H1 (cell line): ENCODE measurements around the gene RIN3. TPM values are rescaled to one million over a fixed set of nuclear protein-coding genes. Genes with fewer than 3 reads are reported as not detected.

ENCODE experiments used
- CTCF ChIA-PET: fragments of 300-600 bp; sonication (Branson Sonifier 250); formaldehyde crosslinking; loops from one replicate; lab custom pipeline; 2021; ENCODE audit not compliant: partially characterized antibody; lab: Charles Lee
- POLR2A ChIA-PET: fragments of 300-600 bp; sonication (Branson Sonifier 250); formaldehyde crosslinking; loops from one replicate; lab custom pipeline; 2021; ENCODE audit warnings: inconsistent platforms; ENCODE audit not compliant: partially characterized antibody; lab: Charles Lee
- DNase-seq, 2 experiments: peaks; one replicate each; pipeline versions ENCODE4 v3.0.0 to v3.0.0-alpha.2; 2010 to 2022; ENCODE audit warnings: low spot score in 2 of 2, low read depth in 1 of 2, mixed read lengths in 1 of 2
- FAIRE-seq: peaks from 2 replicates; lab custom pipeline; 2011; peaks lifted over from hg19 to GRCh38; lab: Jason Lieb, UNC
- H2AFZ ChIP-seq: 2 replicates; pipeline ENCODE4 v1.8.1; 2012; ENCODE audit warnings: low read length, inconsistent platforms
- H2AK5ac ChIP-seq: 2 replicates; pipeline ENCODE4 v1.6.1; 2013; ENCODE audit warnings: low read depth, low read length
- H2BK120ac ChIP-seq: replicated peaks from 2 replicates; pipeline ENCODE3; 2013; ENCODE audit warnings: low read depth, low read length, inconsistent platforms
- H2BK12ac ChIP-seq: 2 replicates; pipeline ENCODE4 v1.6.1; 2013; ENCODE audit warnings: low read depth, low read length
- H2BK15ac ChIP-seq: 2 replicates; pipeline ENCODE4 v1.6.1; 2013; ENCODE audit warnings: low read length
- H2BK20ac ChIP-seq: 2 replicates; pipeline ENCODE4 v1.6.1; 2013; ENCODE audit warnings: low read length
- H2BK5ac ChIP-seq: 2 replicates; pipeline ENCODE4 v1.6.1; 2013; ENCODE audit warnings: low read depth, low read length
- H3K14ac ChIP-seq: 2 replicates; pipeline ENCODE4 v1.6.1; 2013; ENCODE audit warnings: inconsistent platforms; ENCODE audit not compliant: insufficient read length
- H3K18ac ChIP-seq: 2 replicates; pipeline ENCODE4 v1.6.1; 2013; ENCODE audit warnings: low read length; ENCODE audit errors: extremely low read depth
- H3K23ac ChIP-seq: 2 replicates; pipeline ENCODE4 v1.6.1; 2013; ENCODE audit warnings: inconsistent platforms; ENCODE audit not compliant: insufficient read length
- H3K23me2 ChIP-seq: 2 replicates; pipeline ENCODE4 v1.6.1; 2013; ENCODE audit warnings: low read depth, low read length
- H3K27ac ChIP-seq: 2 replicates; pipeline ENCODE4 v1.6.1; 2011; ENCODE audit warnings: low read depth, low read length, inconsistent platforms
- H3K27me3 ChIP-seq, 4 experiments: replicated peaks in 1 of 4; 1 replicate in 1 of 4; 2 replicates in 3 of 4; pipeline versions ENCODE4 v1.6.1 to v1.8.1; 2011 to 2013; ENCODE audit warnings: low read length in 3 of 4, mild to moderate bottlenecking in 3 of 4, inconsistent platforms in 2 of 4, mixed read lengths in 2 of 4, moderate library complexity in 1 of 4; ENCODE audit not compliant: control insufficient read depth in 3 of 4, insufficient read depth in 3 of 4; ENCODE audit errors: extremely low read depth in 1 of 4
- H3K36me3 ChIP-seq, 4 experiments: 2 replicates each; pipeline versions ENCODE4 v1.6.1 to v1.8.1; 2011 to 2013; ENCODE audit warnings: mild to moderate bottlenecking in 4 of 4, low read length in 3 of 4, moderate library complexity in 2 of 4, control low read depth in 1 of 4, inconsistent platforms in 1 of 4; ENCODE audit not compliant: insufficient read depth in 4 of 4, control insufficient read depth in 2 of 4
- H3K4ac ChIP-seq: replicated peaks from 2 replicates; pipeline ENCODE3; 2013; ENCODE audit warnings: low read length, low read depth, mixed read lengths, inconsistent platforms; ENCODE audit not compliant: insufficient read length
- H3K4me1 ChIP-seq, 4 experiments: replicated peaks in 1 of 4; 1 replicate in 1 of 4; 2 replicates in 3 of 4; pipeline versions ENCODE4 v1.6.1 to v1.8.1; 2011 to 2013; ENCODE audit warnings: low read length in 3 of 4, inconsistent platforms in 2 of 4, mixed read lengths in 1 of 4; ENCODE audit not compliant: insufficient read depth in 4 of 4, control insufficient read depth in 3 of 4
- H3K4me2 ChIP-seq, 2 experiments: 2 replicates each; pipeline versions ENCODE4 v1.6.1 to v1.8.1; 2011 to 2013; ENCODE audit warnings: low read depth in 2 of 2, low read length in 2 of 2, control low read depth in 1 of 2, inconsistent platforms in 1 of 2, mild to moderate bottlenecking in 1 of 2; ENCODE audit not compliant: insufficient read depth in 1 of 2
- H3K4me3 ChIP-seq, 4 experiments: fragments of 200-600, 300-600 bp in 1 of 4; sonication (generic), shearing (Covaris generic), sonication (Bioruptor Twin) in 1 of 4; 2 replicates each; pipeline versions ENCODE4 v1.5.1 to v1.8.1; 2011 to 2016; ENCODE audit warnings: low read length in 4 of 4, low read depth in 3 of 4, control low read depth in 2 of 4, inconsistent platforms in 2 of 4, mild to moderate bottlenecking in 2 of 4, mixed read lengths in 1 of 4, moderate library complexity in 1 of 4; ENCODE audit not compliant: insufficient read depth in 2 of 4; ENCODE audit errors: extremely low read depth in 1 of 4
- H3K56ac ChIP-seq: replicated peaks from 2 replicates; pipeline ENCODE3; 2013; ENCODE audit warnings: low read depth, mild to moderate bottlenecking, mixed read lengths, low read length, inconsistent platforms; ENCODE audit not compliant: insufficient read length
- H3K79me1 ChIP-seq: 2 replicates; pipeline ENCODE4 v1.6.1; 2013; ENCODE audit warnings: low read depth, low read length, control low read depth
- H3K79me2 ChIP-seq, 2 experiments: 2 replicates each; pipeline versions ENCODE4 v1.6.1 to v1.8.1; 2012 to 2013; ENCODE audit warnings: low read length in 2 of 2, mild to moderate bottlenecking in 2 of 2, inconsistent platforms in 1 of 2; ENCODE audit not compliant: insufficient read depth in 2 of 2, control insufficient read depth in 1 of 2
- H3K9ac ChIP-seq, 4 experiments: replicated peaks in 1 of 4; 1 replicate in 1 of 4; 2 replicates in 3 of 4; pipeline versions ENCODE4 v1.6.1 to v1.8.1; 2011 to 2013; ENCODE audit warnings: low read depth in 3 of 4, low read length in 3 of 4, control low read depth in 2 of 4, mild to moderate bottlenecking in 2 of 4, moderate library complexity in 2 of 4, inconsistent platforms in 1 of 4; ENCODE audit errors: extremely low read depth in 1 of 4
- H3K9me3 ChIP-seq, 2 experiments: 2 replicates each; pipeline versions ENCODE4 v1.6.1 to v1.8.1; 2012 to 2013; ENCODE audit warnings: mild to moderate bottlenecking in 2 of 2, moderate library complexity in 2 of 2, control low read depth in 1 of 2, inconsistent platforms in 1 of 2, low read depth in 1 of 2, low read length in 1 of 2, mixed read lengths in 1 of 2; ENCODE audit not compliant: insufficient read depth in 2 of 2
- H4K20me1 ChIP-seq, 2 experiments: replicated peaks in 1 of 2; 2 replicates each; pipeline versions ENCODE3 to v1.8.1; 2011 to 2013; ENCODE audit warnings: inconsistent platforms in 2 of 2, low read length in 2 of 2, mild to moderate bottlenecking in 1 of 2; ENCODE audit not compliant: insufficient read depth in 2 of 2, control insufficient read depth in 1 of 2
- H4K5ac ChIP-seq: 2 replicates; pipeline ENCODE4 v1.6.1; 2013; ENCODE audit warnings: low read length, low read depth, mixed read lengths, inconsistent platforms; ENCODE audit not compliant: insufficient read length
- H4K8ac ChIP-seq: 2 replicates; pipeline ENCODE4 v1.8.0; 2013; ENCODE audit warnings: mild to moderate bottlenecking, moderate library complexity, low read length, inconsistent platforms; ENCODE audit not compliant: insufficient read depth; ENCODE audit errors: extremely low read depth
- H4K91ac ChIP-seq: replicated peaks from 2 replicates; pipeline ENCODE3; 2013; ENCODE audit warnings: low read length, mixed read lengths, inconsistent platforms; ENCODE audit not compliant: insufficient read length
- BCL11A ChIP-seq, 2 experiments: IDR thresholded peaks; one replicate each; pipeline ENCODE4 v1.6.1; 2011; ENCODE audit warnings: low read depth in 2 of 2, low read length in 2 of 2, mild to moderate bottlenecking in 2 of 2
- CBX8 ChIP-seq: fragments of 300-800, 300-1000 bp; sonication (generic); IDR thresholded peaks from 2 replicates; pipeline ENCODE4 v1.7.1; 2016; ENCODE audit warnings: low read depth, low read length, borderline replicate concordance
- EP300 ChIP-seq, 2 experiments: IDR thresholded peaks; 1 replicate in 1 of 2; 2 replicates in 1 of 2; pipeline ENCODE4 v1.6.1; 2011 to 2012; ENCODE audit warnings: low read depth in 2 of 2, low read length in 2 of 2, mild to moderate bottlenecking in 2 of 2, borderline replicate concordance in 1 of 2, inconsistent platforms in 1 of 2, moderate library complexity in 1 of 2
- HDAC2 ChIP-seq, 2 experiments: fragments of 300-600 bp in 1 of 2; sonication (generic) in 1 of 2; IDR thresholded peaks; 2 replicates each; pipeline ENCODE4 v1.6.1; 2011 to 2012; ENCODE audit warnings: low read depth in 2 of 2, low read length in 2 of 2, mild to moderate bottlenecking in 2 of 2, moderate library complexity in 2 of 2, borderline replicate concordance in 1 of 2, inconsistent platforms in 1 of 2
- JUN ChIP-seq: IDR thresholded peaks from 2 replicates; pipeline ENCODE4 v1.6.1; 2011; ENCODE audit warnings: low read depth, mild to moderate bottlenecking, improper control_type of control experiment, low read length
- PHF8 ChIP-seq: fragments of 200-600 bp; sonication (generic); conservative IDR thresholded peaks from 2 replicates; pipeline ENCODE4 v1.7.1; 2012; ENCODE audit warnings: low read depth, mild to moderate bottlenecking, inconsistent platforms, low read length, moderate library complexity
- POLR2A ChIP-seq, 2 experiments: IDR thresholded peaks; 1 replicate in 1 of 2; 2 replicates in 1 of 2; pipeline ENCODE4 v1.6.1; 2011; ENCODE audit warnings: low read depth in 2 of 2, low read length in 2 of 2, mild to moderate bottlenecking in 2 of 2; ENCODE audit errors: control extremely low read depth in 1 of 2
- RNF2 ChIP-seq: fragments of 200-900, 300-1000 bp; sonication (generic); IDR thresholded peaks from 2 replicates; pipeline ENCODE4 v1.7.1; 2016; ENCODE audit warnings: borderline replicate concordance, low read depth, mild to moderate bottlenecking, antibody characterized with exemption, low read length; ENCODE audit not compliant: poor library complexity, severe bottlenecking; ENCODE audit errors: missing control alignments
- SIN3A ChIP-seq, 2 experiments: IDR thresholded peaks in 1 of 2; conservative IDR thresholded peaks in 1 of 2; 2 replicates each; pipeline ENCODE4 v1.6.1; 2011 to 2012; ENCODE audit warnings: low read length in 2 of 2, improper control_type of control experiment in 1 of 2, low read depth in 1 of 2, mild to moderate bottlenecking in 1 of 2
- TAF7 ChIP-seq: optimal IDR thresholded peaks from 2 replicates; pipeline ENCODE3; 2011; ENCODE audit warnings: low read depth, mild to moderate bottlenecking, inconsistent platforms, low read length, moderate library complexity, borderline replicate concordance
- TBP ChIP-seq: IDR thresholded peaks from 2 replicates; pipeline ENCODE4 v1.6.1; 2011; ENCODE audit warnings: low read depth, low read length, improper control_type of control experiment
- YY1 ChIP-seq: IDR thresholded peaks from 2 replicates; pipeline ENCODE4 v1.6.1; 2011; ENCODE audit warnings: low read depth, mild to moderate bottlenecking, low read length
- ZNF274 ChIP-seq: IDR thresholded peaks from 2 replicates; pipeline ENCODE4 v1.7.0; 2012; ENCODE audit warnings: low read length, borderline replicate concordance; ENCODE audit errors: extremely low read depth
- WGBS, 2 experiments: shearing (Covaris generic) in 1 of 2; methylation state at CpG; one replicate each; pipeline versions ENCODE4 v1.1.6 to v1.1.7; 2013 to 2015; ENCODE audit warnings: low lambda C conversion rate in 2 of 2, mixed read lengths in 2 of 2, inconsistent platforms in 1 of 2, low coverage in 1 of 2, missing lambda C conversion rate in 1 of 2; ENCODE audit not compliant: insufficient replicate concordance in 2 of 2, insufficient coverage in 1 of 2, insufficient read length in 1 of 2; ENCODE audit errors: extremely low coverage in 1 of 2, missing lambda C conversion rate in 1 of 2; 5-methylcytosine and 5-hydroxymethylcytosine counted together
- polyA plus RNA-seq, 7 experiments: library from polyadenylated mRNA; depleted of rRNA in 3 of 7; stranded (reverse) in 5 of 7; unstranded in 2 of 7; fragments of >200 nt in 5 of 7; fragments of 200-250 nt in 2 of 7; gene quantifications; 1 replicate in 5 of 7; 2 replicates in 1 of 7; 4 replicates in 1 of 7; pipeline versions ENCODE4 v1.2.1 to v1.2.3, GENCODE V29; 2011 to 2013; ENCODE audit warnings: missing spikeins in 2 of 7, mixed read lengths in 2 of 7
- total RNA-seq: library from RNA; stranded (reverse); fragmentation: NEBNext Ultra II Directional; extraction: Animal tissue kit (Norgen Biotek cat#: 25700); gene quantifications from 2 replicates; pipeline ENCODE4 v1.2.1, GENCODE V29; 2021

Gene RIN3
- total and polyA plus RNA-seq, 2 of the 8 experiments (the other 6 are each of a cell fraction or from before 2014, with no cell fraction given): 0.59 to 1.5 TPM

GRCh38 chr14:92528486-92529100, 15.0 kb downstream of the RIN3 start:
- Histone ChIP-seq H4K8ac (no peak overlapping the region), H2BK120ac (no peak overlapping the region), H3K4me2 (no peak overlapping the region), H3K9ac (no peak overlapping the region), H4K20me1 (no peaks in the 10 kb centered on the region), H2BK15ac (no peak overlapping the region), H3K36me3 (no peaks in the 10 kb centered on the region), H2BK20ac (no peak overlapping the region), H2BK12ac (no peak overlapping the region), H2AK5ac (no peak overlapping the region), H3K56ac (no peak overlapping the region), H3K27ac (no peak overlapping the region), H4K91ac (no peak overlapping the region), H3K4ac (no peak overlapping the region), H3K9me3 (no peaks in the 10 kb centered on the region), H3K14ac (no peak overlapping the region), H3K27me3 (no peaks in the 10 kb centered on the region), H3K79me1 (no peaks in the 10 kb centered on the region), H2AFZ (no peak overlapping the region), H3K4me3 (no peak overlapping the region), H3K23ac (no peak overlapping the region), H3K23me2 (no peaks in the 10 kb centered on the region), H3K18ac (no peak overlapping the region), H3K4me1 (no peaks in the 10 kb centered on the region), H4K5ac (no peak overlapping the region), H3K79me2 (no peaks in the 10 kb centered on the region), H2BK5ac (no peak overlapping the region)
- ChIA-PET CTCF (no interaction called here), POLR2A (no interaction called here)
- DNase-seq: no peak
- TF ChIP-seq TAF7 (no peak), PHF8 (no peak), SIN3A (conservative IDR thresholded peaks at IDR 0.05 in 1 of 2, IDR thresholded peaks at IDR 0.05 in 1 of 2; ENCODE audit: low read depth in 1 of 2, low read length in 2 of 2) (no peak), TBP (no peak), BCL11A (IDR thresholded peaks at IDR 0.05; ENCODE audit: low read depth in 2 of 2, low read length in 2 of 2) (no peak), RNF2 (no peak), CBX8 (no peak), EP300 (IDR thresholded peaks at IDR 0.05; ENCODE audit: borderline replicate concordance in 1 of 2, low read depth in 2 of 2, low read length in 2 of 2) (no peak), ZNF274 (no peak), JUN (no peak), HDAC2 (IDR thresholded peaks at IDR 0.05; ENCODE audit: borderline replicate concordance in 1 of 2, low read depth in 2 of 2, low read length in 2 of 2) (no peak), POLR2A (IDR thresholded peaks at IDR 0.05; ENCODE audit: control extremely low read depth in 1 of 2, low read depth in 2 of 2, low read length in 2 of 2) (no peak), YY1 (no peak)
- no peak for FAIRE-seq
- 95% methylated on average over 14 of the region's 14 CpGs; no CpG with 5 or more reads in 1 of the 2 experiments for WGBS, 2 experiments
